Heart right ventricle (tissue), 16 donors: ENCODE data around the gene DNAH1. TPM values are rescaled to one million over a fixed set of nuclear protein-coding genes. Genes with fewer than 3 reads are reported as not detected.
A peak's percentile ranks its signal among the peaks of the same experiment; 100 is the strongest.

Experiments used
- ATAC-seq, 8 donors: fragments of 200-7000 bp; cut with Tn5 transposase; one replicate each; pipeline ENCODE4 v1.9.1; 2020; ENCODE audit warnings: mild to moderate bottlenecking in 8 of 8, moderate library complexity in 8 of 8, moderate number of reproducible peaks in 1 of 8
- DNase-seq, 2 donors: peaks; one replicate each; pipeline ENCODE4 v3.0.0-alpha.2; 2020
- H3K27ac ChIP-seq, 10 donors: fragments of 200-600 bp; sonication (generic) in 2 of 10; one replicate each; pipeline versions ENCODE4 v1.5.0 to v1.8.0; 2020 to 2022; ENCODE audit warnings: mild to moderate bottlenecking in 3 of 10
- H3K27me3 ChIP-seq, 7 donors: fragments of 200-600 bp; one replicate each; pipeline ENCODE4 v1.8.0; 2021 to 2022; ENCODE audit warnings: mild to moderate bottlenecking in 2 of 7
- H3K36me3 ChIP-seq, 9 donors: fragments of 200-600 bp; sonication (generic) in 1 of 9; one replicate each; pipeline versions ENCODE4 v1.5.0 to v1.8.0; 2020 to 2022; ENCODE audit warnings: mild to moderate bottlenecking in 2 of 9
- H3K4me1 ChIP-seq, 9 donors: fragments of 200-600 bp; sonication (generic) in 1 of 9; one replicate each; pipeline versions ENCODE4 v1.5.0 to v1.8.0; 2020 to 2022; ENCODE audit warnings: mild to moderate bottlenecking in 4 of 9
- H3K4me3 ChIP-seq, 10 donors: fragments of 200-600 bp; sonication (generic) in 2 of 10; one replicate each; pipeline versions ENCODE4 v1.5.0 to v1.8.0; 2020 to 2022; ENCODE audit warnings: mild to moderate bottlenecking in 7 of 10, moderate library complexity in 2 of 10
- H3K9me3 ChIP-seq, 11 donors: fragments of 200-600 bp in 10 of 11; sonication (generic) in 2 of 11; one replicate each; pipeline versions ENCODE4 v1.5.0 to v1.8.0; 2013 to 2022; ENCODE audit warnings: mild to moderate bottlenecking in 2 of 11, control low read depth in 1 of 11, moderate library complexity in 1 of 11
- WGBS, 2 donors: extraction: QIAGEN DNeasy Blood & Tissue Kit; methylation state at CpG; one replicate each; pipeline ENCODE4 v1.1.7; 2013; ENCODE audit warnings: inconsistent platforms in 1 of 2; 5-methylcytosine and 5-hydroxymethylcytosine counted together
- intact Hi-C, 10 donors: fragments of 100-400 bp; cut with DNase I; formaldehyde crosslinking; loops; one replicate each; pipeline versions ENCODE4 v1.11.1 to v1.14.2; 2022
- polyA plus RNA-seq, 2 donors: library from polyadenylated mRNA; stranded (reverse); fragments of 200-250 nt; gene quantifications; one replicate each; pipeline ENCODE4 v1.2.3, GENCODE V29; 2013
- total RNA-seq, 10 donors: library from RNA; stranded (reverse); fragmentation: NEBNext Ultra II Directional in 3 of 10; extraction: Animal tissue kit (Norgen Biotek cat#: 25700) in 3 of 10; gene quantifications; one replicate each; pipeline versions ENCODE4 v1.2.1 to v1.2.4, GENCODE V29; 2021 to 2023
- TF ChIP-seq, protein P1 (sequence below), 9 donors: fragments of 200-600 bp; sonication (generic) in 2 of 9; IDR thresholded peaks; one replicate each; pipeline versions ENCODE4 v1.5.0 to v1.8.0; 2021 to 2022; ENCODE audit warnings: antibody characterized with exemption in 9 of 9, mild to moderate bottlenecking in 5 of 9, moderate library complexity in 1 of 9
- donor health status: Arrhythmogenic right ventricular cardiomyopathy.
- donor health status: ischemic (EF 13 %, LVEDD 7.1; RV severe dilation, severe dysfunction).
- donor health status: healthy with polysubstance abuse.
- donor health status: DM: no; HTN: yes; CAD: no.
- donor health status: DM: no; HTN: no; CAD: no.
- donor health status: ischemic (EF 25% LVEDD 6.9; RV normal size, moderate dysfunction).
- donor health status: ischemic (EF 25% LVEDD 5.7; RV mildly dilated, moderate dysfunction).
- donor health status: healthy.
- donor health status: DM: yes; HTN: yes; CAD: no.
- donor health status: Ischemic cardiomyopathy.
- donor health status: ischemic (EF 35%, LVEDD 5.7; RV mildly dilated, moderate dysfunction).
- donor health status: nonischemic (EF 11% LVEDD 7.7; RV severe dilation, severe dysfunction).
- donor health status: DM: yes; HTN: yes; CAD: no.
- donor health status: PGD.
- donor health status: ischemic (EF 29% LVEDD 5.4; RV normal size, mild dysfunction).
- donor health status: nonischemic (EF 23%, LVEDD 6.1; RV moderate dilation, normal function).

DNAH1 gene
- total and polyA plus RNA-seq, 12 donors, result 0.99 to 6.4 (median 2.8) TPM

DNA sequence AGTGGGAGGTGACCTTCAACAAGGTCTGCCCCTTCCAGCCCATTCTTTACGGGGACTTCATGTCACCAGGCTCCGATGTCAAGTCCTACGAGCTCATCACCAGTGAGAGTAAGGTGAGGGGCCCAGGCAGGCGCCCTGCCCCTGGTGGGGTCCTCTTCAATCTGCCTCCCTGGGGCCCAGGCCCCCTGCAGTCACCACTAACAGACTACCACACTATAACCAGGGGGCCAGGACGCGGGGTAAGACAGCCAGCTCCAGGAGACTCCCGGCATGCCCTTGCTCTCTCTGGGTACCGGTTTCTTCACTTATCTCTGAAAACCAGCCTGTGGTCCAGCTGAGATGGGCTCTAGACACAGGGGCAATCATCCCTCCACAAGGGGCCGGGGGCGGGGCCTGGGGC, 63.9 kb downstream of the DNAH1 start:
- TF ChIP-seq, protein P1, sequence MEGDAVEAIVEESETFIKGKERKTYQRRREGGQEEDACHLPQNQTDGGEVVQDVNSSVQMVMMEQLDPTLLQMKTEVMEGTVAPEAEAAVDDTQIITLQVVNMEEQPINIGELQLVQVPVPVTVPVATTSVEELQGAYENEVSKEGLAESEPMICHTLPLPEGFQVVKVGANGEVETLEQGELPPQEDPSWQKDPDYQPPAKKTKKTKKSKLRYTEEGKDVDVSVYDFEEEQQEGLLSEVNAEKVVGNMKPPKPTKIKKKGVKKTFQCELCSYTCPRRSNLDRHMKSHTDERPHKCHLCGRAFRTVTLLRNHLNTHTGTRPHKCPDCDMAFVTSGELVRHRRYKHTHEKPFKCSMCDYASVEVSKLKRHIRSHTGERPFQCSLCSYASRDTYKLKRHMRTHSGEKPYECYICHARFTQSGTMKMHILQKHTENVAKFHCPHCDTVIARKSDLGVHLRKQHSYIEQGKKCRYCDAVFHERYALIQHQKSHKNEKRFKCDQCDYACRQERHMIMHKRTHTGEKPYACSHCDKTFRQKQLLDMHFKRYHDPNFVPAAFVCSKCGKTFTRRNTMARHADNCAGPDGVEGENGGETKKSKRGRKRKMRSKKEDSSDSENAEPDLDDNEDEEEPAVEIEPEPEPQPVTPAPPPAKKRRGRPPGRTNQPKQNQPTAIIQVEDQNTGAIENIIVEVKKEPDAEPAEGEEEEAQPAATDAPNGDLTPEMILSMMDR (IDR thresholded peaks at IDR 0.05), result no peak

DNA sequence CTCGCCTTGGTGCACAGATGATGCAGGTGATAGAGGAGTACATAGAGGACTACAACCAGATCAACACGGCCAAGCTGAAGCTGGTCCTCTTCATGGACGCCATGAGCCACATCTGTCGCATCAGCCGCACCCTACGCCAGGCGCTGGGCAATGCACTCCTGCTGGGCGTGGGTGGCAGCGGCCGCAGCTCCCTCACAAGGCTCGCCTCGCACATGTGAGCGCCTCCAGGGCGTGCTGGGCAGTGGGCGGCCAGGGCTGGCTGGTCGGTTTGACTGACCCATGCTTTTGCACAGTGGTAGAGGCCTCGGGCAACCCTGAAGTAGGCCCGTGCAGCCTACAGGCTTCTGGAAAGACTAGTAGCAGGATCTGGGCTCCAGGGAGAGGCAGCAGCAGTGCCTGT, 65.5 kb downstream of the DNAH1 start:
- H3K4me1 ChIP-seq, result no peaks in the 10 kb centered on the region
- no peak for ATAC-seq
- no peak for DNase-seq
- H3K36me3 ChIP-seq, result peaks cover 0 to 8% (median 0%) of the 10 kb centered on the region in 9 donors
- TF ChIP-seq, protein P1 (IDR thresholded peaks at IDR 0.05), result no peak
- H3K27ac ChIP-seq, result no peak overlapping the region
- 90 to 93% methylated on average over 18 of the region's 18 CpGs for WGBS, 2 donors
- H3K27me3 ChIP-seq, result no peaks in the 10 kb centered on the region
- intact Hi-C loops, result no loop called here
- no peak overlapping the region for H3K4me3 ChIP-seq
- no peaks in the 10 kb centered on the region for H3K9me3 ChIP-seq

More for the DNA sequence above, 63.9 kb downstream of the DNAH1 start:
- intact Hi-C loops, result no loop called here
- Histone ChIP-seq H3K27ac (no peak overlapping the region), H3K4me1 (no peaks in the 10 kb centered on the region), H3K4me3 (no peak overlapping the region), H3K9me3 (no peaks in the 10 kb centered on the region), H3K36me3 (peaks cover 0 to 13% (median 3%) of the 10 kb centered on the region in 9 donors), H3K27me3 (no peaks in the 10 kb centered on the region)
- DNase-seq (no peak), ATAC-seq (peak in 1 of 8 donors; percentile 3)
- WGBS, 2 donors, result 89 to 90% methylated on average over 10 of the region's 10 CpGs

DNA sequence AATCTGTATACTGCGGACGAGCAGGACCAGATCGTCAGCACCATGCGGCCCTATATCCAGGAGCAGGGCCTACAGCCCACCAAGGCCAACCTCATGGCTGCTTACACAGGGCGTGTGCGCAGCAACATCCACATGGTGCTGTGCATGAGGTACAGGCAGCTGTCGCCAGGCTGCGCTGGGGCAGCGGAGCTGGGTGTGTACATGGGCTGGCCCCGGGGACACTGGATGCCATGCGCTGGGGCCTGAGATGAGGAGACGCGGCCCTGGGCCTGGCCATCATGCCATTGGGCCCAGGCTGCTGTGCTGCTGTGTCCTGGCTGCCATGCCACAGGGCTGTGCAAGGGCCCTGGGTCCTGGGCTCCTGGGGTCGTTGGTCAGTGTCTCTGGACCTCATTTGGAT, 67.3 kb downstream of the DNAH1 start:
- TF ChIP-seq, protein P1 (IDR thresholded peaks at IDR 0.05), result no peak
- peaks cover 0 to 14% (median 0%) of the 10 kb centered on the region in 9 donors for H3K36me3 ChIP-seq
- WGBS, 2 donors, result 93% methylated on average over 14 of the region's 14 CpGs
- H3K4me1 ChIP-seq, result no peaks in the 10 kb centered on the region
- DNase-seq (no peak), ATAC-seq (no peak)
- H3K9me3 ChIP-seq, result no peaks in the 10 kb centered on the region
- H3K27me3 ChIP-seq, result no peaks in the 10 kb centered on the region
- H3K27ac ChIP-seq, result no peak overlapping the region
- intact Hi-C loops, result no loop called here
- H3K4me3 ChIP-seq, result no peak overlapping the region

DNA sequence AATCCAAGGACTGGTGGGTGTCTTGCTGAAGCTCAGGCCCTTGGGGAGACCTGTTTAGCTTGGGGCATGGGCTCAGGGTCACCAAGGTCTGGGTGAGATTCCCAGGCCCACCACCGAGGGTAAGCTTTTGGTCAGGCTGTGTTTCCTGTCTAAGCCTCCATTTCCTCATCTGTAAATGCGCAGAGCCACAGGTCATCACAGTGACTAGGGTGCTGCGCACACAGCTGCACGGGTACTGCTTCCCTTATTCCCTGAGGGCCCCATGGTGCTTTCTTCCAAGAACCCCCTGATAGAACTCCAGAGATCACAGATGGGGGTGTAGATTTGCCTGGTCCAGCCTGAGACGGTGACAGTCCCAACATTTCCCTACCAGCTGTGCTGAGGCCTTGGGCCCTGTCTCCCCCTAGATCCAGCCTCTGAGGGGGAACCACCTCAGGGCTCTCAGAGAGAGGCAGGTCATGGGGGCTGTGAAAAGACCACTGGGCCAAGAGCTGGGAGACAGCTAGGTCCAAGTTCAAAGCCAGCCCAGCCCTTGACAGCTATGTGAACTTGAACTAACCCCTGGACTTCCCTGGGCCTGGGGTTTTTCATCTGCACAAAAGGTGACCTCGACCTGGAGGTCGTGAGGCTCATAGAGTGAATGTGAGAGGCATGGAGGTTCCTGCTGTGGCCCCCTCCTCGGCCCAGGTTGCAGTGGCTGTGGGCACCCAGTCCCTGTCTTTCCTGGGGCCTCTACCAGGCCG, 68.1 kb downstream of the DNAH1 start:
- peaks cover 0 to 22% (median 0%) of the 10 kb centered on the region in 9 donors for H3K36me3 ChIP-seq
- 83 to 89% methylated on average over 9 of the region's 9 CpGs for WGBS, 2 donors
- TF ChIP-seq, protein P1 (IDR thresholded peaks at IDR 0.05), result no peak
- intact Hi-C loops, result no loop called here
- no peak for ATAC-seq
- H3K27me3 ChIP-seq, result no peaks in the 10 kb centered on the region
- H3K4me3 ChIP-seq, result no peak overlapping the region
- no peak for DNase-seq
- no peaks in the 10 kb centered on the region for H3K9me3 ChIP-seq
- H3K27ac ChIP-seq, result no peak overlapping the region
- H3K4me1 ChIP-seq, result no peaks in the 10 kb centered on the region
